ENCODE measurements around the gene AGK.

AGK gene, protein sequence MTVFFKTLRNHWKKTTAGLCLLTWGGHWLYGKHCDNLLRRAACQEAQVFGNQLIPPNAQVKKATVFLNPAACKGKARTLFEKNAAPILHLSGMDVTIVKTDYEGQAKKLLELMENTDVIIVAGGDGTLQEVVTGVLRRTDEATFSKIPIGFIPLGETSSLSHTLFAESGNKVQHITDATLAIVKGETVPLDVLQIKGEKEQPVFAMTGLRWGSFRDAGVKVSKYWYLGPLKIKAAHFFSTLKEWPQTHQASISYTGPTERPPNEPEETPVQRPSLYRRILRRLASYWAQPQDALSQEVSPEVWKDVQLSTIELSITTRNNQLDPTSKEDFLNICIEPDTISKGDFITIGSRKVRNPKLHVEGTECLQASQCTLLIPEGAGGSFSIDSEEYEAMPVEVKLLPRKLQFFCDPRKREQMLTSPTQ

GRCh38 chr7:141551094-141551781, at the start of gene AGK:
Gene AGK (plus strand): TSS chr7:141551410. CDS start chr7:141555467, 4,057 bp downstream.
- FAIRE-seq: no peak

- no peak for FAIRE-seq
These were observed 49.8 kb upstream of the AGK start for GRCh38 chr7:141501451-141501850.

GRCh38 chr7:141511316-141511675, 39.9 kb upstream of the AGK start:
- no peak for FAIRE-seq

DNA sequence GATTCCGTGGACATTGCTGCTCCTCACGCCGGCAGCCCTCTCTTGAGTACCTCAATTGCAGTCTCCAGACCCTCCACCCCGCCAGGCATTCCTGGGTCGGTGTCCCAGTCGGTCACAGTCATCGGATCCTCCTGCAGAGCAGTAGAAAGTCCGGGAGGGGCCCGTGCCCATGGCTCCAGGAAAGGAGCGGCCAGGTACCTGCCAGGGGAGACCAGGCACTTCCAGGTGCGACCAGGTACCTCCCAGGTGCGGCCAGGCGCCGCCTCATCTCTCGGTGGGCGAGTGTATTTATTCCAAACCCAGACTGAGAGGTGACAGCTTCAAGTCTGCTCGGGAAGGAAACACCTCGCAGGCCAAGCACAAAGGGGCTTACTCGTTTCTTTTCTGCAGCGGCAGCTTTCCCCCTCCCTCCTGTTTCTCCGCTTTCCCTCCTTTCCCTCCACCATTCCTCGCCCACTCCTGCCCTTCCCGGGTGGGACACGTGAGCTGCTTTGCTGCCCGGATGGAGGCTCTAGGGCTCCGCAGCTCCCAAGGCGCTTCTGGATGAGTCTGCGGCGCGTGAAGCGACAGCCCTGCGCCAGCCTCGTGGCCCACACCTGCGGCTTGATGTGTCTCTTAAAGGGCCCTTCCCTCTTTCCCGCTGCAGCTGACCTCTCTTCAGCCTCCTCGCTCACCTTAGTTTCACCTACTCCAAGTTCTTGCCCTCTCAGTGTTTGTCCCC, 39.4 kb upstream of the AGK start:
- FAIRE-seq: no peak

DNA sequence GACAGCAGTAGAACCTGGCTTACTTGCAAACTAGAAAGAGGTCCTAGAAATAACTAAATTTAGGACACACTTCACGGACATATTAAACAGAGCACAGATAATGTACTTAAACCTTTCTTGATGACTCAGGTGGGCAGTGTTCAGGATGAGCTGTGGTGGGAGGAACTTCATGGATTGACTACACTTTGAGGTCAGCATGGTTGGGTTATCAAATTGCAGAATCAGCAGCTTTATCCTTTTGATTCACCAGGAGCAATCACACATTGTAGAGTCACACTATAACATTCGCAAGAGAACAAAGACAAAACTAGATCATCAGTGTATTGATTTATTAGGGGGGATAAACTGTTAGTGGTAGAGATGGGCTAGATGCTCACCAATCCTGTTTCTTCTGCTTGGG, 38.6 kb upstream of the AGK start:
- no peak for FAIRE-seq

- no peak for FAIRE-seq
These were observed 37.5 kb upstream of the AGK start for GRCh38 chr7:141513720-141514119.

DNA sequence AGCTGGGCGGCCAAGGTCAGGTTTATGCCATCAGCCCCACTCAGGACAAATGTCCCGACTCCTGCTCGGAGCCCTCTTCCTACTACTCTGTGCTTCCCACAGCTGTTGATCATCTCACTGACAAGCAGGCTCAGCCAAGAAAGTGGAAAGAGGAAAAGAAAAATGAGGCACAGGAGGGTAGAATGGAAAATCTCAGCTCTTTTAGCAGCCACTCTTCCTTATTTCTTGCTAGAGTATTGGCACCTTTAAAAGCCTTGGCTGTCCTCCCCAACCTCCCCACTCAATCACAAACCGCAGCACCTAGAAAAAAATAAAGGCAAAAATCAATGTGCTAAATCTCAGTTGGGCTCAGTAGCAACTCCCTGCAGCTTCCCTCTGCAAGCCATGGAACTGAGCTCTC, 35.3 kb upstream of the AGK start:
- no peak for FAIRE-seq

DNA sequence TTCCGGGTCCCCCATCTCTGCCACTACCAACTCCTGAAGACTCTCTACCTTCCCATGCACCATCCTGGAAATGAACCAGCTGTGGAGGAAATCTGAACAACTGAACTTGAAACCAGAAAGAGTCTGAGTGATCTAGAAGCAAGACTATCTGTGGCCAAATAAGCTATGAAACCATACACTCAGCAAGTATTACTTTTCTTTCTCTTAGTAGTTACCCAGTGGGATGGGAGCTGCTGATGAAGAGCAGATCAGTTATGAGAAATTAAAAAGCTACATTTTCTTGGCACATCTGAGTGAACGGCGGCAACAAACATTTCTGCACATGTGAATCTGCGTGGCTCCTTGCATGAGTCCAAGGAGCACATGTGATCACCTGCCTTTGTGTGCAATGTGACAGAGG, 31.6 kb upstream of the AGK start:
- FAIRE-seq: no peak

GRCh38 chr7:141522657-141523342, 28.4 kb upstream of the AGK start:
- no peak for FAIRE-seq

- FAIRE-seq: no peak
These were observed 25.2 kb upstream of the AGK start for GRCh38 chr7:141525973-141526514.

- no peak for FAIRE-seq
These were observed 24.1 kb upstream of the AGK start for GRCh38 chr7:141527076-141527475.

- no peak for FAIRE-seq
These were observed 22.8 kb upstream of the AGK start for GRCh38 chr7:141528399-141528798.

DNA sequence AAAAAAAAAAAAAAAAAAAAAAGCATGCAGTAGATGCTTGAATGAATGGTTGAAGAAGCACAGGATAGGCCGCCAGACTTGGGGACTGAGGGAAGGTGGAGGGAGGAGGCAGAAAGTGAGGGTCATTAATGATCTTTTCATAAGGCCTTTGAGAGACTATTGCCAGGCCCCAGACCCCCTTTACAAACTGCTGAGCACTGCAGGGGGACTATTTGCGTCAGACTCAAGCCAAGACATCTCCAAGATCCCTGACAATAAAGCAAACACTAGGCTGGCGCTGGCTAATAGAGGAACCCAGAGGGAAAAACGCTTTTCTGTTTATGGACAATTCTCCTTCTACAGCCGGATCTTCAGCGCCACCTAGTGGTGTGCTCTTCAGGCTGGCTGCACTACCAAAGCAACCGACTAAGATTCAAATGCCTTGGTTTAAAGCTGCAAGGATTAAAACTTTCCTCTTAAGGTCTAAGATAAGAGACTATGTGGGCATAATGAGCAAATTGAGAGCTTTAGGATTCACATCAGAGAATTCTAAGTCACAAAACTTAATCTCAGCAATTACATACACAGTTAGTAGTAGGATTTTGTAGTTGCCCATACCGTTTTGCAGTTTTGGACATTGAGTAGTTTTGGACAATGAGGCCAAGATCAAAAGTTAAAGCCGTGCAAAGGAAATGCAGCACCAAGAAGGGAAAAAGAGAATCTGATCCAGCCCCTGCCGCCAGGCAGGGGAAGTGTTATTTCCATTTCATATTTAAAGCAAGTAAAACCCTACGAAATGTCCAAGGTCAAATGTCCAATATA, 17.9 kb upstream of the AGK start:
- FAIRE-seq: no peak

- no peak for FAIRE-seq
These were observed 16.2 kb upstream of the AGK start for GRCh38 chr7:141534757-141535737.

DNA sequence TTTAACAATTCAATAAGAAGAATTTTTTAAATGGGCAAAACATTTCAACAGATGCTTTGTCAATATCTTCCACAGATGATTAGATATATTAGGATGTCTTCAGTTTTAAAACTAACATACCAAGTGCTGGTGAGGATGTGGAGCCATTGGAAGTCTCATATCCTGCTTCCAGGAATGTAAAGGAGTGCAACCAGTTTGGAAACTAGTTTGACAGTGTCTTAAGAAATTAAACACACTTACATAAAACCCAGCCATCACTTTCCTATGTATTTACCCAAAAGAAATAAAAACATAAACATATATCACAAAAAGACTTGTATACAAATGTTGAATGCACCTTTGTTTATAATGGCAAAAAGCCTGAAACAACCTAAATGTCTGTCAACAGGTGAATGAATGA, 13.3 kb upstream of the AGK start:
- FAIRE-seq: no peak

DNA sequence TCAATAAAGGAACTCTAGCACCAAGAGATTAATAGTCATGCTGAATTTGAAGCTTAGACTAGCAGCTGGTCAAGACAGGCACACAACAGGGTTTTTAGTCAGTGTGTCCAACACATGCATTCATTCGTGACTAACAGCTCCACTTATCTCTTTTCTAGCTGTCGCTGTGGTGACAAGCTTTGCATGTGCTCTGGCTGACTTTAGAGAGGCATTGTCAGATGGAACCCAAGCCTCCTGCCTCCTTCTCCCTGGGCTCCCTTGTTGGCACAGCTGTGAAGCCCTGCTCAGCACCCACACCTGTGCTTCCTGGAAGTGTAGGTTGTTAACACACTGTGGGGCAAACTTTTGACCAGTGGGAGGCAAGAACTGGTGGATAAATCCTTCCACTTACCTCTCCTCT, 9.8 kb upstream of the AGK start:
- FAIRE-seq: no peak

GRCh38 chr7:141544831-141545230, 6.4 kb upstream of the AGK start:
- FAIRE-seq: no peak

GRCh38 chr7:141549582-141549981, 1.6 kb upstream of the AGK start:
- FAIRE-seq: no peak

GRCh38 chr7:141550386-141551093, 670 bp upstream of the AGK start:
- FAIRE-seq: no peak

GRCh38 chr7:141551782-141552181, 572 bp downstream of the AGK start:
- FAIRE-seq: no peak
